Right kidney (tissue), 1 donor: ENCODE results near the gene SNX32.

ENCODE experiments used
- DNase-seq: peaks from one replicate; pipeline ENCODE4 v3.0.0-alpha.2; 2016

Gene SNX32

GRCh38 chr11:65867284-65868071 is 33.7 kb downstream of the SNX32 start:
- no peak for DNase-seq

DNA sequence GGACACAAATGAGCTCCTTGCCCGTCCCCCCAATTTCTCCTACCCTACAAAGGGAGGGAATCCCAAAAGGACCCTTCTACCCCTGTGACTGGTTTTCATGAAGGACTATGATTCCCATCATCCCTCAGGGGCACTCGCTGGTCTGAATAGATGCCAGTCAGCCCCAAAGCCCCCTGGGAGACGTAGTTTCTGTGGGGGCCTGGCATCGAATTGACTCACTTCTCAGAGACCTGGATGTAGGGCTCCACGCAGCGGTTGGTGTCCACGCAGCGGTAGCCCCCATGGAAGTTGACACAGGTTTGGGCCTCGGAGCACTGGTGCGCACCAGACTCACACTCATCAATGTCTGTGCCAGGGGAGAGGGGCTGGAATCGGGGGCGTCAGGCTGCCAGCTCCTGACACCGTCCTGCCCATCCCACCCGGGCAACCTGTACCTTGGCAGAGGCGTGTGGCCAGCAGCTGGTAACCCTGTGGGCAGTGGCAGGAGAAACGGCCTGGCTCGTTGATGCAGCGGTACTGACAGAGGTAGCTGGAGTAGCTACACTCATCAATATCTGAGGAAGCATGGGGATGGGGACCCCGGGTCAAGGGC is 34.4 kb downstream of the SNX32 start:
- DNase-seq, result no peak

GRCh38 chr11:65868907-65869306 is 35.1 kb downstream of the SNX32 start:
- DNase-seq, result no peak

DNA sequence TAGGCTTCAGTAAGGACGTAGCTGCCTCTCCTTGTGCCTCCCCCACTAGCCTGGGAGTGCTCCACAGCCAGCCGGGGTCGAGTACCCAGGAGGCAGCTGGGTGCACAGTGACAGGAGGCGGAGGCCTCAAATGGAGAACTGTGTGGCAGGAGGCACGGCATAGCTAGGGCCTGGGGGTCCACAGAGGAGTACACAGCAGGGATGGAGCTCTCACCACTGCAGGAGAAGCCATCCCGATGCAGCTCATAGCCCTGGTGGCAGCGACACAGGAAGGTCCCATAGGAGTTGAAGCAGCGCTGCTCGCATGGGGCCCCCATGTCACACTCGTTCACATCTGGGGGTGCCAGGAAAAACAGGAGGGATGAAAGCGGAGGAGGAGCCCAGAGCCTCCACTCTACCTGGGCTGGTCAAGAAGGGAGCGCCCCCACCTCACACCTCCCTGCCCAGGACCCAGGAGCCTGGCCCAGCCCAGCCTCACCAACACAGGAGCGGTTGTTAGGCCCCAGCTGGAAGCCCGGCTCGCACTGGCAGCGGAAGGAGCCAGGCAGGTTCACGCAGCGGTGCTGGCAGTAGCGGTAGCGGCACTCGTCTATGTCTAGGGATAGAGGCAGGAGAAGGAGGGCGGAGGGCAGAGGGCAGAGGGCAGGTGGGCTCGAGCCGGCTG is 36.0 kb downstream of the SNX32 start:
- no peak for DNase-seq

DNA sequence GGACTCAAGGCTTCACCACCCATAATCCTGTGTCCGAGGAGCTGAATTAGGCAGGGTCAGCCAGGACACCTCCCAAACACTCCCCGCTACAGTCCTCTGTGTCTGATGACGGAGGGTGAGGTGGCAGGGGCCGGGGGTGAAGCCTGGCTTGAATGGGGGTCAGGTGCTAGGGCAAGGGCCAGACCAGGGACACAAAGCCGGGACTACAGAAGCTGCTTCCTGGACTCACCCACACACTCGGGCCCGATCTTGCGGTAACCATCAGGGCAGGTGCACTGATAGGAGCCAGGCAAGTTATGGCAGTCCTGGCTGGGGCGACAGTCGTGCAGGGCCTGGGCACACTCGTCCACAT is 36.5 kb downstream of the SNX32 start:
- no peak for DNase-seq

DNA sequence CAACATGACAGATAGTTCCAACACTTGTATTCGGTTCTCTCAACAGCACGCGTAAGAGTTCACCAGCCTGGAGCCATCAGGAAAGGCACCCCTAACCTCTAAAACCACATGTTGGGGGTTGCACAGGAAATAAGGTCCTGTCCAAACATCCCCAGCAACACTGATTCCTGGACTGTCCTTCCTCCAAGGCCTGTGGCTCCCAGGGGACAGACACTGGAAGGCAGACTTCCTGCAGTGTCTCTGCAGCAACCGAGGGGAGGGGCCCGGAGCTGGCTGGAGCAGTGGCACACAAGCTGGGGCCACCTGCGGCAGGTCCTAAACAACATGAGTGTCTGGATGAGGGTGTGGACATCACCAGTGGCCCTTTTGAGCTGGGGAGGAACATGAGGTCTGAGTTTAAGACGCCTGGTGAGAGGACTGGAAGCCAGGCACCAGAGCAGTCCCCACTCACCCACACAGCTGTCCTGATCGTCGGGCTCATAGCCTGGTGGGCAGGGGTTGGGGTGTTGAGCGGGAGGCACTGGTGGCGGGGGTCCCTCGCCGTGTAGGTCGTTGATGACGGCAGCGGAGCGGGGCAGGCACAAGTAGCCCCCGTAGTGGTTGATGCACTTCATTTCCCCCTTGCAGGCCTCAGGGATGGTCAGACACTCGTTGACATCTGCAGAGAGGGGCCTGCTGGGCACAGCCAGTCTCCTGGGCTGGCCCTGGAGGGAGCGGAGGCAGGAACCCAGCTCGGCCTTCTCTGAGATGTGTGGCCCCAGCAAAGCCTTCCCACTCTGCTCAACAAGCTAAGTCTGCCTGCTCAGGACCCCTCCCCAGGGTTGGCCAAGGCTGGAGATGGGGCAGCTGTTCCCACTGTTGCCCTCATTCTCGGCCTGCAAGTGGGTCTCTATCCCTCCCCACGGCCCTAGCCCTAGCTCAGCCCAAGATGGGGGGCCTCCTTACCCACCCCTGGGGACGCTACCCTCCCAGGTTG is 37.2 kb downstream of the SNX32 start:
- DNase-seq, result no peak

DNA sequence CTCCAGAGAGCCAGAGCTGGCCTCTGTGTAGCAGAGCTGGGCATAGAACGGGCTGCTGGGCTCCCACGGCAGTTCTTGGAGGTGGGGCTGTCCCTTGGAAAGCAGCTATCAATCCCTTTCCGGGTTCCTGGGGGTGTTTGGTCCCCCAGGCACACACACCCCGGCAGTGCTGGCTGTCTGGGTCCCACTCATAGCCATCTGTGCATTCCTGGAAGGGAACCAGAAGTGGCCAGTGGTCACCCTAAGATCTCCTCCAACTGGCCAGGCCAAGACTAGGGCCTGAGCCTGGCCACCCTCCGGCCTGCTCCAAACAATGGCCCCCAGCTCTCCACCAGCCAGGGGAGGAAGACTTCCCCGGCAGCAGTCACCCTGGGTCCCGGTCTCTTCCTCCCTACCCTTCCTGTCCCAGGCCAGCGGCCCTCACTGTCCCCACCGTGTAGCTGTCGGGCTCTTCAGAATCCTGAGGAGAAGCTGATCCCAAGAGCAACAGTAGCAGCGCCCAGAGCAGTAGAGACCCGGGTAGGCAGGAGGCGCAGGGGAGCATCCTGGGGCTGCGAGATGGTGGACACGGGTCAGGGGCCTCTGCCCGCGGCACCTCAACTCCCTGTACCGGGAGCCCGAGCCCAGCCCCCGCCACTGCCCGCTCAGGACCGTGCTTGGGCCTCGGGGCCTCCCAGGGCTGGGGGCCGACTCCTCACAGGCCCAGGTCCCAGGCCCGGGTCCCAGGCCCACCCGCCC is 38.2 kb downstream of the SNX32 start:
- DNase-seq, result peak; percentile 74

GRCh38 chr11:65872586-65873317 is 39.0 kb downstream of the SNX32 start, which contains the start of gene EFEMP2:
Gene EFEMP2 (minus strand): TSS chr11:65872800. CDS start chr11:65872354, 446 bp downstream.
- DNase-seq, result no peak

DNA sequence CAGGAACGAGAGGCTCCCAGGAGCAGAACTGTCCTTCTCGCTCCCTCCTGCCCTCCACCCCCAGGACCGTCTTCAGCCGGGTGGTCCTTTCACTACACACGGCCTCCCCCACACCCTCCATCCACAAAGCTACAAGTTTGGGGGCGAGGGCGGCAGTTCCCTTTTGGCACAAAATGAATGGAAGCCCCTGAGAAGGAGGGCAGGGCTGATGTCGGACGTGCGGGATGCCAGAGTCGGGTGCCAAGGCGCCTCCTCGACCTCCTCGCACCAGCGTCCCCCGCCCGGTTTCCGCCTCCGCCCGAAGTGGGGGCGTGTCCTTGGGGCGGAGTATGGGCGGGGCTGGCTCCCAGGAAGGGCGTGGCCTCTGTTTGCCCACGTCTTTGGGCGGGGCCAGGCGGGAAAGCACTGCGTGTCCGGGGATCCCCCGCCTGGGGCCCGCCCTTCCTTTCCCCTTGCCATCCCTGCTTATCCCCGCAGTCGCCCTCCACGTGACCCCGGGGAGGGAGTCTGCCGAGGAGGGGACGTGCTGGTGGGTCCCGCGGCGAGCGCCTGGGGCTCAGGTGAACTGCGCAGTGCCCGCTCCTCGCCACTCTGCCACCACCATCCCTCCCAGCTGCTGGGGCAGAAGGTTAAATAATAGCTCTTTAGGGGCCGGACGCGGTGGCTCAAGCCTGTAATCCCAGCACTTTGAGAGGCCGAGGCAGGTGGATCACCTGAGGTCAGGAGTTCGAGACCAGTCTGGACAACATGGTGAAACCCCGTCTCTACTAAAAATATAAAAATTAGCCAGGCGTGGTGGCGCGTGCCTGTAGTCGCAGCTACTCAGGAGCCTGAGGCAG is 39.8 kb downstream of the SNX32 start:
- DNase-seq, result peak; percentile 94

DNA sequence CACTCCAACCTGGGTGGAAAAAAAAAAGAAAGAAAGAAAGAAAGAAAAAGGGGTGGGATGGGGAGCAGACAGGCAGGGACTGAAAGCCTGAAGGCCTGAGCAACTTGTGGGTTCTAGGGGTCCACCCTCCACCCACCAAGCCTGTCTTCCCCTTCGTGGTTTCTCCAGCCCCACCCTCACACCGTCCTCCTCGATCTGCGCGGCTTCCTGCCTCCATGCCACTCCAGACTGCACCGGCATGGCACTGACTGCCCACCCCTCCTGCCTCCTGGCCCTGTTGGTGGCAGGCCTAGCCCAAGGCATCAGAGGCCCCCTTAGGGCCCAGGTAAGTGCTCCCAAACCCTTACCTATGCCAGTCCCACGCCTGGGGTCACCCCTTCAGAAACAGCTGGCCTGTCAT is 45.9 kb downstream of the SNX32 start, which contains the start of gene CTSW:
CTSW (plus strand) TSS at position 221 of the 400 bp plus-strand sequence; CDS start at position 239, 18 bp downstream.
- DNase-seq, result no peak

DNA sequence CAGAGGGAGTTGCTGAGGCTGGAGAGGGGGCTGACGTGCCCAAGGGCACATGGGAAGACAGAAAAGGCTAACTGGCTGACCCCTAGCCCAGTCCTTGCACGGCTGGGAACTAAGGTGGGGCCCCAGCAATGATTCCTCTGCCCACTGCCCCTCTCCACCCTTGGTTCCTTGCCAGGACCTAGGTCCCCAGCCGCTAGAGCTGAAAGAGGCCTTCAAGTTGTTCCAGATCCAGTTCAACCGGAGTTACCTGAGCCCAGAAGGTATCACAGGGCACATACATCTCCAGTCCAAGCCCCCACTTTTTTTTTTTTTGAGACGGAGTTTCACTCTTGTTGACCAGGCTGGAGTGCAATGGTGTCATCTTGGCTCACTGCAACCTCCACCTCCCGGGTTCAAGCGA is 46.3 kb downstream of the SNX32 start:
- DNase-seq, result no peak

- no peak for DNase-seq
Observed at GRCh38 chr11:65880844-65881421, 47.2 kb downstream of the SNX32 start.

- no peak for DNase-seq
Observed at GRCh38 chr11:65882120-65883057, 48.6 kb downstream of the SNX32 start.

DNA sequence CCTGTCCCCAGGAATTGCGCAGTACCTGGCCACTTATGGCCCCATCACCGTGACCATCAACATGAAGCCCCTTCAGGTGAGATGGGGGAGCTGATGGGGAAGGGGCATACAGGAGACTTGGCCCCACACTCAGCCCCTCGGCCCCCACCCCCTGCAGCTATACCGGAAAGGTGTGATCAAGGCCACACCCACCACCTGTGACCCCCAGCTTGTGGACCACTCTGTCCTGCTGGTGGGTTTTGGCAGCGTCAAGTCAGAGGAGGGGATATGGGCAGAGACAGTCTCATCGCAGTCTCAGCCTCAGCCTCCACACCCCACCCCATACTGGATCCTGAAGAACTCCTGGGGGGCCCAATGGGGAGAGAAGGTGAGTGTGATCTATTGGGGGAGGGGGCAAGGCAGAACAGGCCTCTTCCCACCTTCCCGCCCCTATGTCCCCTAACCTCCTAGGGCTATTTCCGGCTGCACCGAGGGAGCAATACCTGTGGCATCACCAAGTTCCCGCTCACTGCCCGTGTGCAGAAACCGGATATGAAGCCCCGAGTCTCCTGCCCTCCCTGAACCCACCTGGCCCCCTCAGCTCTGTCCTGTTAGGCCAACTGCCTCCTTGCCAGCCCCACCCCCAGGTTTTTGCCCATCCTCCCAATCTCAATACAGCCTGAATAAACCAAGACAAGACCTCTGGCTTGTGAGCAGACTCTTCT is 49.4 kb downstream of the SNX32 start:
- no peak for DNase-seq

GRCh38 chr11:65883786-65884715 is 50.3 kb downstream of the SNX32 start:
- no peak for DNase-seq

- peak; percentile 59 for DNase-seq
Observed at GRCh38 chr11:65884716-65885092, 50.9 kb downstream of the SNX32 start.
